Stimulated activated CD8-positive, alpha-beta memory T cell treated with anti-CD3 and anti-CD28 coated beads, Interleukin-12 subunit alpha, Interleukin-12 subunit beta, amount 100 ng/mL, for 4 hours (primary cell): ENCODE data around the gene IPPK.

Source experiments
- DNase-seq: peaks from one replicate; pipeline ENCODE4 v3.0.0-alpha.2; 2020; ENCODE audit warnings: low read depth

The IPPK gene

GRCh38 chr9:92657296-92658094 is 12.4 kb downstream of the IPPK start:
- no peak for DNase-seq

DNA sequence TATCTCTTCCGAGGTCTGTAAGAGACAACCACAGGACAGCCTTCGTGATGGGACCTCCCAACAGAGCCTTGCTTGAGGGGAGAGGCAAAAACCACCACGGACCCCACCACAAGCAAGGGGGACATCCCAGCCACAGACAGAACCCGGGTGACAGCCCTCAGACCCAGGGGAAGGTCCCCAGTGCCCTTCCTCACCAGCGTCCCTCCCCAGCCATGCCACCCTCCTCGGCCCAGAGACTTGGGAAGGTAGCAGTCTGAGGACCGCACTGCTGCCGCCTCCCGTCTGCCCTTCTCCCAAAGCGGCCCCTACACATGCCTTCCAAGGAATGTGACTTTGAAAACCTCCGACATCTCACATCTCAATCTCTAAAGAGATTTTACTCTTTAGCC is 13.4 kb downstream of the IPPK start:
- DNase-seq = no peak

GRCh38 chr9:92655896-92656536 is 13.9 kb downstream of the IPPK start:
- DNase-seq = no peak

GRCh38 chr9:92655366-92655765 is 14.6 kb downstream of the IPPK start:
- no peak for DNase-seq

- DNase-seq = no peak
Measured at GRCh38 chr9:92654481-92655301, 15.2 kb downstream of the IPPK start.

DNA sequence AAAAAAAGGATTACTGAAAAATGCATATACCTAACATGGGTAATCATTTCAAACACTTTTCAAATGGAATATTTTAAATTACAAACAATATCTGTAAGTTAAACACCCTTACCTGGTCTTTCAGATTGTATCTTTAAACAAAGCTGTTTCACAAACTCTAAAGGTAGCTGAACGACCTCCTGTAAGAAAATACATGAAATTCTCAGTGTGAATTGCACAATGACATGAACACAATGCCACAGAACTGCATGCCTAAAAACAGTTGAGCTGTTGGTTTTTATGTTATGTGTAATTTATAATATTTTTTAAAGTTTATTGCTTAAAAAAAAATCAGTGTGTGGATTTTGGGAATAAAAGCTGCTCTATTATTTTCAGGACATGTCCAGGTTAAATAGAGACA is 17.5 kb downstream of the IPPK start:
- no peak for DNase-seq

DNA sequence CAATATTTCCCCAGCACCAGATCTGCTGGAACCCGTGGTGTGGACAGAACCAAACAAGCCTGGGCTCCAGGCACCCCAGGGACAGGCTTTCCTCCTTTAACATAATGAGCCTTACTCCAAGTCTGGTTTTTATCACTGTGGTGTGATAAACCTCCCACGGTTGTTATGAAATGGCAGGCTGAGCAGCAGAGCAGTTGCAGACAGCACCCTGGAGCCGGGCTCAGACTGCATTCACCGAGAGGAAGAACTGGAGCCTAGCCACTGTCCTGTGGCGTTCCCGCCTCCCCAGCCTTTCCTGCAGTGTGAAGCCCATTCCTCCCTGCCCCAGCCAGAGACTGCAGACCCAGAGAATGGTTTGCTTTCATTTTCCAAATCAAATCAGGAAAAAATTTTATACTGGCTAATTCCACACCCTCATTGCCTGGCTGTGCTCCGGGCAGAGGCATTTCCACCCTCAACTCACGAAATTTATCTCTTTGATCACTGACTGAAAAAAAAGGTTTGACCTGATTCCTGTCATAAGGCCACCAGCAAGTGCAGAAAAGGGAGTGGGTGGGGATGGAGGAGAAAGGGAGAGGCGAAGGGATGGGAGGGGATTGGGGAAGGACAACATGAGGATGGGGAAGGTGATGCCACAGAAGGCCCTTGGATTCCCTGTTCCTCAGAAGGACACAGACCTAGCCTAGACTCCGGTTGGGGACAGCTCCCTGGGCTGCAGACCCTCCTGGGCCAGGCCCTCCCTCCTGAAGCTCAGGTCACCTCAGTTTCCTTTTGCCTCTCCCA is 18.9 kb downstream of the IPPK start:
- DNase-seq = no peak

- no peak for DNase-seq
Measured at GRCh38 chr9:92650296-92650695, 19.6 kb downstream of the IPPK start.

DNA sequence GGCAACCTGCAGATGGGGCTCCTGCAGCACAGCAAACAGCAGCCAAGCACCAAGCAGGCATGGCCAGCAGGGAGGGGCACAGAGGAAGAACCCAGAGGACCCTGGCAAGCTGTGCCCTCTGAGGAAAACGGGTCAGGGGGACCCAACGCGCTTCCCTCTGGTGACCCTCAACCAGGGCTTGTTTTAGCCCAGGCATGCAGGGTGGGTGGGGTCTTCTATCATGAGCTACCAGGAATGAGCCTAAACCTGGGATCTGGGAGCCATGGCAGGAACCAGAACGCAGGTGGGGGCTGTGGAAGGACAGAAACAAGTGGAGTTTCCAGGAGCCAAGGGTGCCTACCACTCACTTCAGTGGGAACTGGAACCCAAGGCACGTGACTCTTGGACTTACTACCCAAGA is 20.9 kb downstream of the IPPK start:
- DNase-seq = no peak

GRCh38 chr9:92648474-92648971 is 21.4 kb downstream of the IPPK start:
- DNase-seq = no peak

DNA sequence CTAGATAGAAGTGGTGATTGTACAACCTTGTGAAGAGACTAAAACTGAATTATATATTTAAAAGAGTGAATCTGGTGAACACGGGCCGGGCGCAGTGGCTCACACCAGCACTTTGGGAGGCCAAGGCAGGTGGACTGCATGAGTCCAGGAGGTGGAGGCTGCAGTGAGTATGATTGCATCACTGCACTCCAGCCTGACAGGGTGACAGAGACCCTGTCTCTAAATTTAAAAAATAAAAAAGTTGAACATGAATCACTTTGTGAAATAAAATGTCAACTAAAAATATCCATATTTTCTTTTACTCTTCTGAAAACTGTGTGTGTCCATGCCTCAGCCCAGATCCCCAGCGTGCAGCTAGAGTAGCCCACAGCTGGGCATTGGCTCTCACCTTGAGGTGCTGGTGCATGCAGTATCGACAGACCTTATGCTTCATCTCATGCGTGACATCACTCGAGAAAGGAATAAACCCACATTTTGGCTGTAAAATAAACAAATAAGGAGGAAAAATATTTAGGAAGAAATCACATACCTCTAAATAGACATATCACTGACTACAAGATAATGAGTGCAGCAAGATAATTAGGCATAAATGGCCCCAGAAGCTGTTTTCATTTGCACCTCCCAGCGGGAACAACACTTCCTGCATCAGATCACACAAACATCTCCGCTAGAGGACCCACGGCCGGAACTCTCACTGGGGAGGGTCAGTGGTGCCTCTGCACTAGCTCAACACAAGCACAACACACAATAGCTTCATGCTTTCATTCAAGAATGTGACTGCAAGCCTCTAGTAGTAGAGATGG is 22.1 kb downstream of the IPPK start:
- DNase-seq = no peak

- DNase-seq = no peak
Measured at GRCh38 chr9:92645041-92645440, 24.9 kb downstream of the IPPK start.

DNA sequence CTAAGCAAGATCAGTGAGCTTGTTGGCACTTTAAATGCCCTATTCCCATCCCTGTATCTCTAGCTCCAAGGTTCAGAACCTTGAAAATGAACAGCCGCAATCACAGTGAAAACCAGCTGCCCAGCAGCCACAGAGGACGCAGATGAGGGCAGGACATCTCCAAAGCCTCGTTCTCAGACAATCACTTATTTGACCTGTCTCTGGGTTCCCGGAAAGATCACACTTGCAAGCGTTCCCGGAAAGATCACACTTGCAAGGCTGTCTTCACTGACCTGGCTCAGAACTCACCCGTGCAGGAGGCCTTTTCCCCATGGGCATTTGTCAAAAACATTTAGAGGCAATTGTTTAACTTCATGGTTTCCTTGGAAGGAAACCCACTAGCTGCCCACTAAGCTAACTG is 25.7 kb downstream of the IPPK start:
- DNase-seq = no peak

- no peak for DNase-seq
Measured at GRCh38 chr9:92642564-92642963, 27.4 kb downstream of the IPPK start.

DNA sequence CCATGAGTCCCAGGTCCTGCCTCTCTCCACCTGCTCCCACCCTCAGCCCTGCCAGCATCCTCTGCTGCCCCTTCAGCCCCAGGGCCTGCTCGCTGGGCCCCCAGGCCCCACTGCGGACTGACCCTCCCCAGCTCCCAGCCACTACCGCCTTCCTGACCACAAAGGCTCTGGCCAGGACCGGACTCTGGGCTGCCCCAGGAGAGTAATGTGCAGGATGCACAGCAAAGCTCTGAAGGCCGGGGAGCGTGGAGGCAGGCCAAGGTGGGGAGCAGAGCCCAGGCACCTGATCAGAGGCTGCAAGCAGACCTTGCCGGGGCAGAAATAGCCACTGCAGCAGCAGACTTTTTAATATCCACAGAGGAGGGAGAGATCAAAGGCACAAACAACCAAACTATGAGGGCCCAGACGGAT is 27.9 kb downstream of the IPPK start:
- no peak for DNase-seq

- no peak for DNase-seq
Measured at GRCh38 chr9:92641092-92641809, 28.7 kb downstream of the IPPK start.

- no peak for DNase-seq
Measured at GRCh38 chr9:92640398-92641091, 29.4 kb downstream of the IPPK start.

GRCh38 chr9:92639791-92640271 is 30.1 kb downstream of the IPPK start:
- DNase-seq = no peak

DNA sequence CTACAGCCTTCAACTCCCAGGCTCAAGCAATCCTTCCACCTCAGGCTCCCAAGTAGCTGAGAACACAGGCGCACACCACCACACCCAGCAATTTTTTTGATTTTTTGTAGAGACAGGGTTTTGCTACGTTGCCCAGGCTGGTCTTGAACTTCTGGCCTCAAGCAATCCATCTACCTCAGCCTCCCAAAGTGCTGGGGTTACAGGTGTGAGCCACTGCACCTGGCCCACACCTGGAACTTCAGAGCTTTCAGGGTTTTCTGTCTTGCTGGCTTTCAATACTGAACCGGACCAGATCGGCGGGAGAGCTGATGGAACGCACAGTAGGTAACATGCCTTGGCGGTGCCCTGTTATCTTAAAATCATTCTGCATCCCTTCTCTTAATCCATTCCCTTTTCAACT is 30.8 kb downstream of the IPPK start:
- no peak for DNase-seq
